Spleen (tissue), 7 donors: ENCODE data around the gene EXOC3L1.

Experiments
- CTCF ChIP-seq, 11 experiments: fragments of 200-600 bp in 7 of 11; fragments of 450-650 bp in 4 of 11; sonication (generic) in 4 of 11; IDR thresholded peaks in 8 of 11; conservative IDR thresholded peaks in 3 of 11; 1 replicate in 7 of 11; 2 replicates in 4 of 11; pipeline versions ENCODE4 v1.4.0 to v1.8.0; 2016 to 2021; ENCODE audit warnings: antibody characterized with exemption in 11 of 11, inconsistent platforms in 4 of 11, mild to moderate bottlenecking in 1 of 11
- POLR2AphosphoS5 ChIP-seq, 3 donors: sonication (generic); formaldehyde crosslinking; IDR thresholded peaks; one replicate each; pipeline ENCODE4 v1.5.1; 2017; ENCODE audit warnings: antibody characterized with exemption in 3 of 3
- donor health status: DM: no; HTN: no; CAD: no; lungs with moderate emphysema.
- donor health status: DM: no; HTN: no; CAD: no.
- donor health status: DM: no; HTN: no; CAD: no.

DNA sequence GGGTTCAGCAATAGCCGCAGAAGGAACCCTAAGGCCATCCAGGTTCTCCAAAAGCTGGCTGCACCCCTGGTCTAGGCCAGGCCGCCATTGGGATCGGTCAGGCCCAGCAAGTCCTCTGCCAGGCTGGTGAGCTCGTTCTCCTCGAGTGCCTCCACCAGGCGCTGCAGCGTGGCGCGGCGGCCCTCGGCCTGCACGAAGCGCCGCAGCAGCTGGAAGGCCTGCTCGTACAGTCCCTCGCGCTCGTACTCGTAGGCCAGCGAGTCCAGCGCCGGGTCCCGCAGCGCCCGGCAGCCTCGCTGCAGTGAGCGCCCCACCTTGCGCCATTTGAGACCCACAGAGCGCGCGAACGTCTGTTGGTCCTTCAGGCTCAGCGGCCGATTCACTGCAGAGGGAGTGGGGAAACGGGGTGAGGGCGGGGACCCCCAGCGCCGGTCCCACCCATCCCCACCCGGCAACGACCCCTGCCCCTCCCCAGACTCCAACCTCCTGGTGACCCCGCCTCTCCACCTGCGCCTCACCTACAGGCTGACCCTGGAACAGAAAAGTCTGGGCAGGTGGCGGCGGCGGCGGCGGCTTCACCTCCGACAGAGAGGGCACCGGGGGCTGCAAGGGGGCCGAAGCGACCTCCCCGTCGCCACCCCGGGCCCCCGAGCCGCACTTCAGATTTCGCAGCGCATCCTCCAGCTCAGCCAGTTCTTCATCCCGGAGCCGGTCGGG, 35.2 kb downstream of the EXOC3L1 start:
- TF ChIP-seq CTCF (IDR thresholded peaks at IDR 0.05 in 8 of 11, conservative IDR thresholded peaks at IDR 0.05 in 3 of 11) (no peak), POLR2AphosphoS5 (IDR thresholded peaks at IDR 0.05) (peak in 2 of 3 donors; percentile 7 to 19)
